IPS-11a (cell line): Measurements from ENCODE around the gene PSG11.
"Not testable (repeated sequence)": the region's sequence is repeated elsewhere in the genome, so short reads cannot be mapped to it uniquely, and the experiment has no call there.

Source experiments
- H3K4me3 ChIP-seq: one replicate; pipeline ENCODE4 v1.5.1; 2013; ENCODE audit warnings: low read depth, low read length, control low read depth

Gene PSG11

GRCh38 chr19:42989186-42989585, 37.1 kb downstream of the PSG11 start:
- H3K4me3 ChIP-seq = not testable (repeated sequence)

- not testable (repeated sequence) for H3K4me3 ChIP-seq
Observed at GRCh38 chr19:42988206-42988605, 38.1 kb downstream of the PSG11 start.

GRCh38 chr19:42985588-42985987, 40.7 kb downstream of the PSG11 start:
- no peak overlapping the region for H3K4me3 ChIP-seq

GRCh38 chr19:42982111-42982510, 44.2 kb downstream of the PSG11 start:
- not testable (repeated sequence) for H3K4me3 ChIP-seq

GRCh38 chr19:42971451-42971850, 54.8 kb downstream of the PSG11 start:
- not testable (repeated sequence) for H3K4me3 ChIP-seq

GRCh38 chr19:42965176-42965575, 61.1 kb downstream of the PSG11 start:
- H3K4me3 ChIP-seq = no peak overlapping the region

- no peak overlapping the region for H3K4me3 ChIP-seq
Observed at GRCh38 chr19:42961119-42961518, 65.2 kb downstream of the PSG11 start.
